ENCODE measurements around the gene ALKBH5.
"Not testable (repeated sequence)": the region's sequence is repeated elsewhere in the genome, so short reads cannot be mapped to it uniquely, and the experiment has no call there.

The ALKBH5 gene

GRCh38 chr17:18194394-18194793 is 10.8 kb downstream of the ALKBH5 start:
- in situ Hi-C loops (cut with HindIII; ENCODE audit: low pct_unique_long_range_greater_than_20kb, low sequenced_read_pairs): no loop called here
- TF ChIP-seq JUND (IDR thresholded peaks at IDR 0.05; ENCODE audit: low read depth): no peak

GRCh38 chr17:18194804-18195203 is 11.2 kb downstream of the ALKBH5 start:
- no peak for DNase-seq (ENCODE audit: low read depth in 1 of 2, low spot score in 1 of 2)
- in situ Hi-C loops (cut with HindIII; ENCODE audit: low pct_unique_long_range_greater_than_20kb, low sequenced_read_pairs): no loop called here
- no peak for TF ChIP-seq JUND (IDR thresholded peaks at IDR 0.05; ENCODE audit: low read depth)

More at GRCh38 chr17:18194394-18194793, 10.8 kb downstream of the ALKBH5 start:
- DNase-seq (ENCODE audit: low read depth in 1 of 2, low spot score in 1 of 2): no peak

GRCh38 chr17:18195246-18195645 is 11.6 kb downstream of the ALKBH5 start:
- in situ Hi-C loops (cut with HindIII; ENCODE audit: low pct_unique_long_range_greater_than_20kb, low sequenced_read_pairs): no loop called here
- no peak for TF ChIP-seq JUND (IDR thresholded peaks at IDR 0.05; ENCODE audit: low read depth)
- DNase-seq (ENCODE audit: low read depth in 1 of 2, low spot score in 1 of 2): no peak

GRCh38 chr17:18197535-18198194 is 14.0 kb downstream of the ALKBH5 start:
- DNase-seq (ENCODE audit: low read depth in 1 of 2, low spot score in 1 of 2): no peak
- TF ChIP-seq JUND (IDR thresholded peaks at IDR 0.05; ENCODE audit: low read depth): no peak
- in situ Hi-C loops (cut with HindIII; ENCODE audit: low pct_unique_long_range_greater_than_20kb, low sequenced_read_pairs): no loop called here

- no peak for TF ChIP-seq JUND (IDR thresholded peaks at IDR 0.05; ENCODE audit: low read depth)
- in situ Hi-C loops (cut with HindIII; ENCODE audit: low pct_unique_long_range_greater_than_20kb, low sequenced_read_pairs): no loop called here
Measured at GRCh38 chr17:18198530-18198929, 14.9 kb downstream of the ALKBH5 start.

GRCh38 chr17:18201108-18201507 is 17.5 kb downstream of the ALKBH5 start:
- in situ Hi-C loops (cut with HindIII; ENCODE audit: low pct_unique_long_range_greater_than_20kb, low sequenced_read_pairs): no loop called here
- no peak for DNase-seq (ENCODE audit: low read depth in 1 of 2, low spot score in 1 of 2)
- no peak for TF ChIP-seq JUND (IDR thresholded peaks at IDR 0.05; ENCODE audit: low read depth)

More at GRCh38 chr17:18198530-18198929, 14.9 kb downstream of the ALKBH5 start:
- DNase-seq (ENCODE audit: low read depth in 1 of 2, low spot score in 1 of 2): no peak

GRCh38 chr17:18203308-18203707 is 19.7 kb downstream of the ALKBH5 start:
- TF ChIP-seq JUND (IDR thresholded peaks at IDR 0.05; ENCODE audit: low read depth): no peak
- DNase-seq (ENCODE audit: low read depth in 1 of 2, low spot score in 1 of 2): no peak
- in situ Hi-C loops (cut with HindIII; ENCODE audit: low pct_unique_long_range_greater_than_20kb, low sequenced_read_pairs): no loop called here

- in situ Hi-C loops (cut with HindIII; ENCODE audit: low pct_unique_long_range_greater_than_20kb, low sequenced_read_pairs): no loop called here
- TF ChIP-seq JUND (IDR thresholded peaks at IDR 0.05; ENCODE audit: low read depth): no peak
- DNase-seq (ENCODE audit: low read depth in 1 of 2, low spot score in 1 of 2): no peak
Measured at GRCh38 chr17:18205861-18206260, 22.2 kb downstream of the ALKBH5 start.

- in situ Hi-C loops (cut with HindIII; ENCODE audit: low pct_unique_long_range_greater_than_20kb, low sequenced_read_pairs): no loop called here
- DNase-seq (ENCODE audit: low read depth in 1 of 2, low spot score in 1 of 2): no peak
- TF ChIP-seq JUND (IDR thresholded peaks at IDR 0.05; ENCODE audit: low read depth): no peak
Measured at GRCh38 chr17:18206962-18207361, 23.3 kb downstream of the ALKBH5 start.

GRCh38 chr17:18208092-18208491 is 24.5 kb downstream of the ALKBH5 start:
- no peak for TF ChIP-seq JUND (IDR thresholded peaks at IDR 0.05; ENCODE audit: low read depth)

GRCh38 chr17:18213666-18214270 is 30.1 kb downstream of the ALKBH5 start:
- no peak for DNase-seq (ENCODE audit: low read depth in 1 of 2, low spot score in 1 of 2)
- TF ChIP-seq JUND (IDR thresholded peaks at IDR 0.05; ENCODE audit: low read depth): no peak
- in situ Hi-C loops (cut with HindIII; ENCODE audit: low pct_unique_long_range_greater_than_20kb, low sequenced_read_pairs): no loop called here

More at GRCh38 chr17:18208092-18208491, 24.5 kb downstream of the ALKBH5 start:
- in situ Hi-C loops (cut with HindIII; ENCODE audit: low pct_unique_long_range_greater_than_20kb, low sequenced_read_pairs): no loop called here
- no peak for DNase-seq (ENCODE audit: low read depth in 1 of 2, low spot score in 1 of 2)

GRCh38 chr17:18216906-18217305 is 33.3 kb downstream of the ALKBH5 start:
- DNase-seq (ENCODE audit: low read depth in 1 of 2, low spot score in 1 of 2); in situ Hi-C loops (cut with HindIII; ENCODE audit: low pct_unique_long_range_greater_than_20kb, low sequenced_read_pairs): not testable (repeated sequence)

GRCh38 chr17:18217412-18218015 is 33.9 kb downstream of the ALKBH5 start:
- TF ChIP-seq JUND (IDR thresholded peaks at IDR 0.05; ENCODE audit: low read depth): no peak
- DNase-seq (ENCODE audit: low read depth in 1 of 2, low spot score in 1 of 2): peak; percentile 62 to 70
- in situ Hi-C loops (cut with HindIII; ENCODE audit: low pct_unique_long_range_greater_than_20kb, low sequenced_read_pairs): no loop called here

Data from T47D (cell line).